Stimulated activated CD4-positive, alpha-beta T cell treated with anti-CD3 and anti-CD28 coated beads, Interleukin-1b, Interleukin-23, amount 100 ng/mL, for 48 hours (primary cell): ENCODE measurements around the gene PCDHB1.

Experiments
- DNase-seq: peaks from one replicate; pipeline ENCODE4 v3.0.0-alpha.2; 2020

PCDHB1 gene

DNA sequence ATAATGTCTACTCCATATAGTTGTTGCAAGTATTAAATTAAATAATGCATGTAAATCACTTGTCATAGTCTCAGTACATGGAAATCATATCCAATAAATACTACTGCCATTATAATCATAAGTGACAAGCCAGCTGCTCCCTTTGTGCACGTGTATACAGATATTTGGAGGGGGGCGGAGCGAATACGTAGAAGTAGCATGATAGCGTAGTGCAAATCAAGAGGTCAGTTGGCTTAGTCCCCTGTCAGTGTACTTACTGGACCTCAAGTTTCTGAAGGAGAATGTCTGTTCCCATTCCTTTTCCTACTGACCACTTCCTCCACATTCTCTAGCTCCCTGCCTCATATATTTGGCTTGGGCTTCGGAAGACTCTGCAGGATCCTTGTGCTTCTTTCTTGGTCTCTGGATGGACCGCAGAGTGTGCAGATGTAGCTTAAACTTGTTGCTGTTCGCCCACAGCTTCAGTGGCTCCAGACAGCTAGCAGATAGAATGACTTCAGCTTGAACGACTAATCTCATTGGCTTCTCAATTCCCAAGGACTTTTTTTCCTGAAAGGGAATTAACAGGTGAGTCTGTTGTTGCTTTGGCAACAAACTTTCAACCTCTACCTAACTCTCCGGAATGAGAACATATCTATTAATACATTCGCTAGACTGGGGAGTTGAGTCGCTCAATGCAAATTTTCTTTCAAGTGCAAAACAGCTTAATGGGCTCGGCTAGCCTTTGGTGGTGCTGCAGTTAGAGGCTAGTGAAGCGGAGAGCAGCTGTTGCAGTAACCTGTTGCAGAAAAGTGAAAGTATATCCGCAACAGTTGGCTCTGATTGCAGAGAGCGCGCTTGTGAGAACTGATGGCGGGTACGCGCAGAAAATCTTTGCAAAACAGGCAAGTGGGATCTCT lies at the start of gene PCDHB1:
Gene PCDHB1 (plus strand): TSS at position 753 of the 899 bp plus-strand sequence. CDS start 97 bp downstream, at position 850.
- no peak for DNase-seq

DNA sequence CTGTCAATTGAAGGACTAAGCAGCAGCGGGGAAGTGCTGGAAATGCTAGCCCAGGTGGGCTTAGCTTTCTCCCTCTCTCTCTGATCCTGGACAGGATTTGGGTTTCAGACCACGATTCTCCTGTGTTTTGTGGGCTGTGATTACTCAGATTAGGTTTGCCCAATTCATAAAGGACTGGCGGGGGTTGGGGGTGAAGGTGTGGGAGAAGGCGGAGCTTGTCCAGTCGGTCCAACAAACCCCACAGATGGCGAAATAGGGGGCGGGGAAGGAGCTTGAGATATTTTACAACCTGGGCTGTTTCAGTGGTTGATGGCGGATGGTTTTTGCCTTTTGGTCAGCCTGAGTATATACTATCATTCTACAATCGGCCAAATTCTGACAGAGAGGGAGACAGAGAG lies 49.7 kb upstream of the PCDHB1 start:
- DNase-seq = no peak

DNA sequence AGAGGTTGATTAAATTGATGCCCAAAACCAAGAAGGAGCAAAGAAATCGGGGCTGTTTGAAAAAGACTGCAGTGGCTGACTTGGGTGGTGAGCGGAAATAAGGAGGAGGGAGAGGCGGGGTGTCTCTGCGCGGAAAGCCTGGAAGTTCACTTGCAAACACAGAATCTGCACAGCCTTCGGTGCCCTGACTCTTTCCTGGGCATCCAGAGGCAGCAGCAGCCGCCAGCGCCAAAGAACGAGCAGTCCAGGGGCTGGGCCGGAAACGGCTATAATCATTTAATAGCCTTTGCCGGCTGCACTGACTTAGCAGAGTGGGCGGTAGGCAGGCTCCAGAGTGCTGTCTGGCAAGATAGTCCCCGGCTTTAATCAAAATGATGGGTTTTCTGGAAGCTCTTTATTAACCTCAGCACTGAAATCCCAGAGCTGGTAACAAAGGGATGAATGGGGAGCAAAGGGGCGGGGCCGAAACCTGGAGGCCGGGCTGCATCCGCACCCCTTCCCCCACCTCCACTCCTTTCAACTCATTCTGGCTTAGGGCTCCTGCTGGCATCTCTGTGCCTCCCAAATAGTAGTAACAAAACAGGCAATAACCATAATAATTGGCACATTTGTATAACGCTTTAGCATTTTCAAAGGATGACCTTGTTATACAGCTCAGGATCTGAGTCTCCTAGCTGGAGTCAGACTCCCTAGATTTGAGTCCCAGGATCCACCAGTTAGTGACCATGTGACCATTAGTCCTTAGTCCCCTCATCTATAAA lies 49.1 kb upstream of the PCDHB1 start:
- no peak for DNase-seq

DNA sequence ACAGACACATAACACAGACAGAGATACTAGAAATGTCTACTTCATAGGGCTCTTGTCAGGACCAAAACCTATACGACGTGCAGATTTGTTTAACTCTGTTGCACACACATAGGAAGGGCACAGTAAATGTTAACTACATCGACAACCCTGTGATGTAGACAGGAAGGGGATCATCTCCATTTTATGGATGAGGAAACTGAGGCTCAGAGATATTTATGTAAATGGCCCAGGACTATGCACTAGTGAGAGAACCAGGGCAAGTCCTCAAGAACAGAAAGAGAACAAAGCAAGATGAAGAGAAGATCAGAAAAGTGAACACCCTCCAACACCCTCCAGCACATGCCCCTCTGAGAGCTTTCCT lies 48.6 kb upstream of the PCDHB1 start:
- DNase-seq = no peak

GRCh38 chr5:141003031-141003430 lies 48.1 kb upstream of the PCDHB1 start:
- DNase-seq = no peak

- no peak for DNase-seq
These were observed 47.2 kb upstream of the PCDHB1 start for GRCh38 chr5:141003791-141004611.

- DNase-seq = no peak
These were observed 43.4 kb upstream of the PCDHB1 start for GRCh38 chr5:141007791-141008190.

- DNase-seq = no peak
These were observed 41.0 kb upstream of the PCDHB1 start for GRCh38 chr5:141010047-141010793.

GRCh38 chr5:141017943-141018342 lies 33.2 kb upstream of the PCDHB1 start:
- no peak for DNase-seq

GRCh38 chr5:141022384-141022783 lies 28.8 kb upstream of the PCDHB1 start:
- DNase-seq = no peak

GRCh38 chr5:141031006-141031405 lies 20.2 kb upstream of the PCDHB1 start:
- DNase-seq = no peak

GRCh38 chr5:141032626-141033025 lies 18.5 kb upstream of the PCDHB1 start:
- DNase-seq = no peak

GRCh38 chr5:141039061-141039460 lies 12.1 kb upstream of the PCDHB1 start:
- no peak for DNase-seq

- no peak for DNase-seq
These were observed 11.7 kb upstream of the PCDHB1 start for GRCh38 chr5:141039517-141039916.

DNA sequence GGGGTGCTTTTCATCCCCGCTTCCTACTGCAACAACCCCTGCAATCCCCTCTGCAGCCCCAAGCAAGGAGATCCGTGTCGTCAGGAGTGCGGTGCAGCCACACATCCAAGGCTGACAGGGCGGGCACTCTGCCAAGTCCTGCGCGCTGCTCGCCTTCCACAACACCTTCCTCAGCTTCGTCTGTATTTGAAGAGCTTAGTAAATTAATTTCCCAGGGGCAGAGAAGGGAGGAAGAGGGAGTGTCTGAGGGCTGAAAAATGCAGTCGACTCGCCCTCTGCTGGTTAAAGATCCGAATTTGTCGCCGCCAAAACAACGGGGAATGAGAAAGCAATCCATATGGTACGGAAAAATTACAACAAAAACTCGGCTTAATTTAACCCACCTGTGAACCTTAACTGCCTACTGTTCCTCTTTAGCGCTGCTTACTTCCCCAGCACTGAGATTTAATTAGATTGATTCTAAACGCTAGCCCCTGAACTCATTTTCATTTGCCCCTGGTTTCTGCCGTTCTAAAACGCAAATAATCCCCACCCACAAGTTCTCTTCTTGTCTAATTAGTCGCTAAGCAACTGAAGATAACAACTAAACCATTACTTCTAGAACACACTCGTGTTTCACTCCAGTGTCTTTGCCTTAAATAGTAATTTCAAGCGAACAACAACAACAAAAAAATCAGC lies 10.9 kb upstream of the PCDHB1 start:
- no peak for DNase-seq

- peak; percentile 78 for DNase-seq
These were observed 10.3 kb upstream of the PCDHB1 start for GRCh38 chr5:141040771-141041426.

- no peak for DNase-seq
These were observed 9.8 kb upstream of the PCDHB1 start for GRCh38 chr5:141041427-141041785.

- DNase-seq = no peak
These were observed 8.6 kb upstream of the PCDHB1 start for GRCh38 chr5:141042555-141042954.

DNA sequence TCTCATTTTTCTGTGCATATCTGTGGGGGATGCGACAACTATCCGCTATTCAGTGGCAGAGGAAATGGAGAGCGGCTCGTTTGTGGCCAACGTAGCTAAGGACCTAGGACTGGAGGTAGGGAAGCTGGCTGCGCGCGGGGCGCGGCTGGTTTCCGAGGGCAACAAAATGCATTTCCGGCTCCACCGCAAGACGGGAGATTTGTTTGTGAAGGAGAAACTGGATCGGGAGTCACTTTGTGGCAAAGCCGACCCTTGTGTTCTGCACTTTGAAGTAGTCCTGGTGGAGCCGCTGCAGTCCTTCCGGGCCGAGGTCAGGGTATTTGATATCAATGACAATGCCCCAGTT lies 320 bp downstream of the PCDHB1 start:
- no peak for DNase-seq

DNA sequence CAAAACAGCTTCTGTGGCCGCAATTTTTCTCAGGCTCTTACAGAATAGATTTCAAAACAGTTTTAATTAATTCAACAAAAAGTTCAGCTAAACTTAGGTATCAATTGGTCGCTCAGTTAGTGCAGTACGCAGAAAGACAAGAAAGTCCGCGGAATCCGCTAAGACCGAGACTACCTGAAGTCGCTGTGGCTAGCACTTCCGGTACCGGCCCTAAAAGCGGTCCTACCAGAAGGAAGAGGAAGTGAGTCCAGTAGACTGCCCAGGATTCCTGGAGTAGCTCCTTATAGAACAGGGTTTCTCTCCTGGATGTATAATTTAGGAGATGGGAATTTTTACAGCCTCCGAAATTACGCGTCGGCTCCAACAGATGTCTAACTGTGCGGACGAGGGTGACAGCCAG lies 26.7 kb downstream of the PCDHB1 start:
- DNase-seq = no peak

GRCh38 chr5:141082228-141082627 lies 31.1 kb downstream of the PCDHB1 start:
- DNase-seq = no peak
